Measurements from ENCODE around the gene TGFB2.

TGFB2 gene

GRCh38 chr1:218490406-218490922, 145.3 kb downstream of the TGFB2 start:
- no peak for DNase-seq (ENCODE audit: low spot score)

GRCh38 chr1:218492874-218493273, 147.7 kb downstream of the TGFB2 start:
- no peak for DNase-seq (ENCODE audit: low spot score)

GRCh38 chr1:218493986-218494385, 148.8 kb downstream of the TGFB2 start:
- no peak for DNase-seq (ENCODE audit: low spot score)
